ENCODE data around the gene EIF4H. TPM values are rescaled to one million over a fixed set of nuclear protein-coding genes. Genes with fewer than 3 reads are reported as not detected.
A peak's percentile ranks its signal among the peaks of the same experiment; 100 is the strongest.

The EIF4H gene
- total RNA-seq, 1 donor from 2014 or later = 209 TPM

- Mint-ChIP-seq H3K36me3 (ENCODE audit: low read depth) (peaks cover 5% of the 10 kb centered on the region), H3K4me3 (ENCODE audit: unreplicated experiment) (peak overlapping the region; percentile 80), H3K27ac (ENCODE audit: unreplicated experiment) (peak overlapping the region; percentile 88), H3K4me1 (ENCODE audit: low read depth) (peaks cover 55% of the 10 kb centered on the region), H3K9me3 (ENCODE audit: low read depth) (no peaks in the 10 kb centered on the region), H3K27me3 (ENCODE audit: low read depth) (no peaks in the 10 kb centered on the region)
- TF ChIP-seq CTCF (IDR thresholded peaks at IDR 0.05) = no peak
- DNase-seq (ENCODE audit: low spot score) = no peak
Observed at GRCh38 chr7:74175340-74175739, 1.2 kb downstream of the EIF4H start.

GRCh38 chr7:74176555-74176954 is 2.4 kb downstream of the EIF4H start:
- TF ChIP-seq CTCF (IDR thresholded peaks at IDR 0.05) = no peak
- H3K4me1 Mint-ChIP-seq (ENCODE audit: low read depth) = peaks cover 64% of the 10 kb centered on the region
- H3K36me3 Mint-ChIP-seq (ENCODE audit: low read depth) = peaks cover 5% of the 10 kb centered on the region
- no peak for DNase-seq (ENCODE audit: low spot score)
- H3K4me3 Mint-ChIP-seq (ENCODE audit: unreplicated experiment) = peak overlapping the region; percentile 80
- peak overlapping the region; percentile 59 for H3K27ac Mint-ChIP-seq (ENCODE audit: unreplicated experiment)
- no peaks in the 10 kb centered on the region for H3K9me3 Mint-ChIP-seq (ENCODE audit: low read depth)
- no peaks in the 10 kb centered on the region for H3K27me3 Mint-ChIP-seq (ENCODE audit: low read depth)

GRCh38 chr7:74178632-74179031 is 4.5 kb downstream of the EIF4H start:
- no peaks in the 10 kb centered on the region for H3K9me3 Mint-ChIP-seq (ENCODE audit: low read depth)
- peaks cover 5% of the 10 kb centered on the region for H3K36me3 Mint-ChIP-seq (ENCODE audit: low read depth)
- H3K27ac Mint-ChIP-seq (ENCODE audit: unreplicated experiment) = peak overlapping the region; percentile 49
- no peaks in the 10 kb centered on the region for H3K27me3 Mint-ChIP-seq (ENCODE audit: low read depth)
- DNase-seq (ENCODE audit: low spot score) = no peak
- no peak overlapping the region for H3K4me3 Mint-ChIP-seq (ENCODE audit: unreplicated experiment)
- TF ChIP-seq CTCF (IDR thresholded peaks at IDR 0.05) = no peak
- peaks cover 69% of the 10 kb centered on the region for H3K4me1 Mint-ChIP-seq (ENCODE audit: low read depth)

- H3K4me3 Mint-ChIP-seq (ENCODE audit: unreplicated experiment) = no peak overlapping the region
- H3K4me1 Mint-ChIP-seq (ENCODE audit: low read depth) = peaks cover 78% of the 10 kb centered on the region
- H3K9me3 Mint-ChIP-seq (ENCODE audit: low read depth) = no peaks in the 10 kb centered on the region
- no peak for DNase-seq (ENCODE audit: low spot score)
- no peaks in the 10 kb centered on the region for H3K27me3 Mint-ChIP-seq (ENCODE audit: low read depth)
- H3K36me3 Mint-ChIP-seq (ENCODE audit: low read depth) = peaks cover 5% of the 10 kb centered on the region
- no peak for TF ChIP-seq CTCF (IDR thresholded peaks at IDR 0.05)
- H3K27ac Mint-ChIP-seq (ENCODE audit: unreplicated experiment) = peak overlapping the region; percentile 8
Observed at GRCh38 chr7:74179935-74180604, 5.9 kb downstream of the EIF4H start.

- H3K9me3 Mint-ChIP-seq (ENCODE audit: low read depth) = no peaks in the 10 kb centered on the region
- H3K4me3 Mint-ChIP-seq (ENCODE audit: unreplicated experiment) = no peak overlapping the region
- no peak for DNase-seq (ENCODE audit: low spot score)
- H3K27ac Mint-ChIP-seq (ENCODE audit: unreplicated experiment) = peak overlapping the region; percentile 1
- no peaks in the 10 kb centered on the region for H3K27me3 Mint-ChIP-seq (ENCODE audit: low read depth)
- TF ChIP-seq CTCF (IDR thresholded peaks at IDR 0.05) = no peak
- H3K4me1 Mint-ChIP-seq (ENCODE audit: low read depth) = peaks cover 78% of the 10 kb centered on the region
- peaks cover 5% of the 10 kb centered on the region for H3K36me3 Mint-ChIP-seq (ENCODE audit: low read depth)
Observed at GRCh38 chr7:74180866-74181265, 6.7 kb downstream of the EIF4H start.
